Hematopoietic multipotent progenitor cell (in vitro differentiated cells): Measurements from ENCODE around the gene ADCY4. TPM values are rescaled to one million over a fixed set of nuclear protein-coding genes. Genes with fewer than 3 reads are reported as not detected.
"Not testable (repeated sequence)": the region's sequence is repeated elsewhere in the genome, so short reads cannot be mapped to it uniquely, and the experiment has no call there.

Source experiments
- DNase-seq, 3 donors: peaks; one replicate each; pipeline ENCODE4 v3.0.0-alpha.2; 2011 to 2015; ENCODE audit warnings: low read depth in 2 of 3, low spot score in 2 of 3
- total RNA-seq: library from RNA; depleted of rRNA; stranded (reverse); fragments of >200 nt; gene quantifications from one replicate; pipeline ENCODE4 v1.2.3, GENCODE V29; 2012

The ADCY4 gene
- total RNA-seq, 1 donor: 3.8 TPM

- DNase-seq: peak in 1 of 3 donors; percentile 23
Measured at GRCh38 chr14:24367514-24368211, 32.8 kb upstream of the ADCY4 start, which contains the start of gene NFATC4. Gene NFATC4 (plus strand): TSS chr14:24368184. CDS start chr14:24368341, 157 bp downstream.

- DNase-seq: peak in 2 of 3 donors; percentile 37 to 46
Measured at GRCh38 chr14:24366721-24367513, 32.0 kb upstream of the ADCY4 start.

- DNase-seq: peak in 1 of 3 donors; percentile 26
Measured at GRCh38 chr14:24366413-24366720, 31.5 kb upstream of the ADCY4 start.

- peak in 2 of 3 donors; percentile 94 to 96 for DNase-seq
Measured at GRCh38 chr14:24365600-24366412, 30.9 kb upstream of the ADCY4 start.

- no peak for DNase-seq
Measured at GRCh38 chr14:24364841-24365240, 30.0 kb upstream of the ADCY4 start.

GRCh38 chr14:24363401-24363800, 28.5 kb upstream of the ADCY4 start:
- no peak for DNase-seq

GRCh38 chr14:24362241-24362960, 27.5 kb upstream of the ADCY4 start:
- DNase-seq: no peak

- no peak for DNase-seq
Measured at GRCh38 chr14:24361326-24361725, 26.5 kb upstream of the ADCY4 start.

- DNase-seq: no peak
Measured at GRCh38 chr14:24360281-24360680, 25.4 kb upstream of the ADCY4 start.

GRCh38 chr14:24356208-24356607, 21.3 kb upstream of the ADCY4 start:
- no peak for DNase-seq

- DNase-seq: no peak
Measured at GRCh38 chr14:24355009-24355408, 20.1 kb upstream of the ADCY4 start.

- not testable (repeated sequence) for DNase-seq
Measured at GRCh38 chr14:24354482-24354825, 19.6 kb upstream of the ADCY4 start.

GRCh38 chr14:24353559-24354481, 18.9 kb upstream of the ADCY4 start:
- no peak for DNase-seq

- DNase-seq: no peak
Measured at GRCh38 chr14:24351517-24351916, 16.6 kb upstream of the ADCY4 start.

- no peak for DNase-seq
Measured at GRCh38 chr14:24349742-24350141, 14.9 kb upstream of the ADCY4 start.

- no peak for DNase-seq
Measured at GRCh38 chr14:24348186-24348585, 13.3 kb upstream of the ADCY4 start.

- DNase-seq: no peak
Measured at GRCh38 chr14:24347134-24347533, 12.3 kb upstream of the ADCY4 start.

GRCh38 chr14:24343795-24344660, 9.2 kb upstream of the ADCY4 start:
- no peak for DNase-seq

- DNase-seq: no peak
Measured at GRCh38 chr14:24342889-24343288, 8.0 kb upstream of the ADCY4 start.
